ENCODE data around the gene RASA4.
"Not testable (repeated sequence)": the region's sequence is repeated elsewhere in the genome, so short reads cannot be mapped to it uniquely, and the experiment has no call there.

Gene RASA4

GRCh38 chr7:102542771-102543170 lies 73.8 kb downstream of the RASA4 start:
- DNase-seq, result not testable (repeated sequence)

DNA sequence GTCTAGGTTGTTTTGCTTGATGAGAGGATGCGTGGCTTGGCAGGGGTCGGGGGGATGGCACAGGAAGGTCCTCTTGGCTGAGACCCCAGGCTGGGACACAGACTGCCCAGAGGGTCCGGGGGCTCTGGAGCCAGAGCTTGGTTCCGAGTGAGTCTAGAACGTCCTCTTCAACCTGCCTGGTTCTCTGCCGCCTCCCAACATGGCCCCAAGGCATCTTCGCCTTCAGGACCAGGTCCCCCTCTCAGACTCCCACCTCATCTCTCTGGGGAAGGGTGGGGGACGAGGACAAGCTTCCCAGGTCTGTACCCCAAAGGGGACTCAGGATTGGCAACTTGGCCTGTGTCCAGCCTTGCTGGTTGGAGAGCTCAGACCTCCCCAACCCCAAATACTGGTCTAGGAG lies 74.5 kb downstream of the RASA4 start:
- not testable (repeated sequence) for DNase-seq

DNA sequence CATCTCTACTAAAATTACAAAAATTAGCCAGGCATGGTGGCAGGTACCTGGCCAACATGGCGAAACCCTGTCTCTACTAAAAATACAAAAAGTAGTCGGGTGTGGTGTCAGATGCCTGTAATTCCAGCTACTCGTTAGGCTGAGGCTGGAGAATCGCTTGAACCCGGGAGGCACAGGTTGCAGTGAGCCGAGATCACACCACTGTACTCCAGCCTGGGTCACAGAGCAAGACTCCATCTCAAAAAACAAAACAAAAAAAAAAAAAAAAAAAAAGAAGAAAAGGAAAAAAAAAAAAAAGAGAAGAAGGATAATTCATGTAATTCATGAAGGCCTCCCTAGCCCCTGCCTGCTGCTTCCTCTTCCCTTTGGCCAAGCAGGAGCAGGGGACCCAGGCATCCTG lies 76.0 kb downstream of the RASA4 start:
- DNase-seq, result not testable (repeated sequence)

DNA sequence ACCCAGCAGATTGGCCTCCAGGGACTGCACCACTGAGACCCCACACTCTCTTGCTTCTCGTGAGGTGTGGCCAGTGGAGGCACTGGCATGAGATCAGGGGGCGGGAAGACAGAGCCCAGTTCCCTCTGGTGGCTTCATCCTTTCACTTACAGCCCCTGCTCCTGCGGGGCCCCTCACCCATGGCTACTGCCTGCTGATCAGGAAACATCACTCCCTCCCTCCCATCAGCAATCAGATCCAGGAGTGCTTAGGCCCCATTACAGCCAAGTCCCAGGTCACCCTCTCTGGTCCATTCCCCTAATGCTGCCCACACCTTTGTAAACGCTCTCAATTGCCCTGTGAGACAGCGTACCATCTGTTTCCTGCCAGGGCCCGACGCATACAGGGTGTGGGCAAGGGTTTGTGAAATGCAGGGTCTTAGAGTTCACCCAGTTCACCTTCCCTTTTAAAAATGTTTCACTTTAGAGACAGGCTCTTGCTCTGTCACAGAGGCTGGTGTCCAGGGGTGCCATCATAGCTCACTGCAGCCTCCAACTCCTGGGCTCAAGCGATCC lies 81.4 kb downstream of the RASA4 start:
- DNase-seq, result not testable (repeated sequence)

- DNase-seq, result not testable (repeated sequence)
Observed at GRCh38 chr7:102532127-102532526, 84.4 kb downstream of the RASA4 start.

DNA sequence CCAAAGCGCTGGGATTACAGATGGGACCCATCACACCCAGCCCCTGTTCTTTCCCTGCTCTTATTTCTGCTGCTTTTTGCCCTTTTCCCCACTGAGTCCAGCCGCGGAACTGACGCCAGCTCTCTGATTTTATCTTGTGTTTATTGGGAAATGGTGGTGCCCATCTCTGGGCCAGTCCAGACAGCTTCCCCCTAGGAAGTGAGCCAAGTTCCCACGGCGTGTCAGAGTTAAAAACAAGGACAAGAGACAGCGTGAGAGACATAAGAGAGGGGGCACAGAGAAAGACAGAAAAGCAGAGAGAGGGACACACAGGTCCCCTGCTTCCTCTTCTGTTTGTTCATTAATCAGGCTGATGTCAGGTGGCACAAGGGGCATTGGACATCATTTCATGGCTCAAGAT lies 85.0 kb downstream of the RASA4 start:
- DNase-seq, result not testable (repeated sequence)

DNA sequence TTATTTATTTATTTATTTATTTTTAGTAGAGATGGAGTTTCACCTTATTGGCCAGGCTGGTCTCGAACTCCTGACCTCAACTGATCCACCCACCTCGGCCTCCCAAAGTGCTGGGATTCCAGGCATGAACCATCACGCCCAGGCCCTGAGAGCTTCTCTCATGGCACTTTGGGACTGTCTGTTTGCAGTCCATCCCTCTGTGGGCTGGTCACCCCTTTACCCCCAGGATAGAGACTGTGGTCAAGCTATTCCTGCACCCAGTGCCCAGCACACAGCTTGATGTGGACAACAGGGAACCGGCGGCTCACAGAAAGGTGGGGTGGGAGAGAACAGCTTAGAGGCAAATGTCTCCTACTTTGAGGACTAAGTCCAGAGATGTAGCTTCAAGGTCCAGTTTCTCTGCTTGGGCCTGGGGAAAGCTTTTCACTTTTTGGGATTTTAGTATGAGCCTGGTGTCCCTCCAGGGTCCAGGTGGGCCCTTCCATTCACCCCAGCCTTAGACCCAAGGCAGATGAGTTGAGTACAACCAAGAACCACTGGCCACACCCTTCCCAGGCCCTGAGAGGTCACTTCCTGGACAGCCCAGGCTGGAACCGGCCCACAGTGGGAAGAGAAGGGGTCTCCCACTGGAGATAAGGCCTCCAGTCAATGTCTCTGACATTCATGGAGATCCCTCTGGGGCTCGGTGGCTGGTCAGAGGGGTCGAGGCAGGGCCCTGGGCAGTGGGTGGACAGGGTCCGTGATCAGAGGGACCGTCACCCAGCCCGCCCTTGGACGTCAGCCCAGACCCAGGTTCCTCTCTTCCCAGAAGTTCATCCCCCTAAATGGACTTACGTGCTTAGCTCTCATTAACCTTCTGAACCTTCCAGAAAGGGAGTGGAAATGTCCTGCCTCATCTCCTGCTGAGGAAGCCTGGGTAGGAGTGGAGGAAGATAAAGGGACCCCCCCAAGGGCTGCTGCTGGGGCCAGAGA lies 88.4 kb downstream of the RASA4 start:
- DNase-seq, result not testable (repeated sequence)

GRCh38 chr7:102527182-102527581 lies 89.4 kb downstream of the RASA4 start:
- not testable (repeated sequence) for DNase-seq

GRCh38 chr7:102524803-102525202 lies 91.8 kb downstream of the RASA4 start:
- DNase-seq, result not testable (repeated sequence)

Measured in HCEC 1CT (cell line).